ENCODE data around the gene NOL11.

GRCh38 chr17:67689534-67690177 is 28.1 kb upstream of the NOL11 start:
- peak; percentile 85 for TF ChIP-seq CTCF (IDR thresholded peaks at IDR 0.05)
- TF ChIP-seq EZH2 (IDR thresholded peaks at IDR 0.05), result no peak
